GM23338 (cell line): Measurements from ENCODE around the gene GRIK2. TPM values are rescaled to one million over a fixed set of nuclear protein-coding genes. Genes with fewer than 3 reads are reported as not detected.

Experiments
- ATAC-seq: fragments of 200-7000 bp; cut with Tn5 transposase; 3 replicates; pipeline ENCODE4 v1.9.1; 2020
- DNase-seq: peaks from one replicate; pipeline ENCODE4 v3.0.0-alpha.2; 2015; ENCODE audit warnings: low spot score
- H2AFZ ChIP-seq: fragments of 200-600 bp; sonication (generic); 2 replicates; pipeline ENCODE4 v1.8.0; 2016; ENCODE audit warnings: antibody characterized with exemption, mild to moderate bottlenecking, moderate library complexity
- H3F3A ChIP-seq: fragments of 200-600 bp; sonication (generic); replicated peaks from 2 replicates; pipeline ENCODE4 v1.8.0; 2017; ENCODE audit warnings: antibody characterized with exemption, mixed run types, low read depth
- H3K27ac ChIP-seq: fragments of 200-600 bp; sonication (generic); 2 replicates; pipeline ENCODE4 v1.6.1; 2016; ENCODE audit warnings: low read depth
- H3K27me3 ChIP-seq: fragments of 200-600 bp; sonication (generic); 2 replicates; pipeline ENCODE4 v1.8.0; 2016; ENCODE audit warnings: mild to moderate bottlenecking, mixed run types, moderate library complexity; ENCODE audit not compliant: insufficient read depth
- H3K36me3 ChIP-seq: fragments of 200-600 bp; sonication (generic); 2 replicates; pipeline ENCODE4 v1.8.0; 2016; ENCODE audit warnings: mild to moderate bottlenecking; ENCODE audit not compliant: insufficient read depth
- H3K4me1 ChIP-seq: fragments of 200-600 bp; sonication (generic); 2 replicates; pipeline ENCODE4 v1.8.0; 2016; ENCODE audit warnings: mild to moderate bottlenecking, moderate library complexity; ENCODE audit not compliant: insufficient read depth
- H3K4me2 ChIP-seq: fragments of 200-600 bp; sonication (generic); 2 replicates; pipeline ENCODE4 v1.7.1; 2017; ENCODE audit warnings: mixed run types
- H3K4me3 ChIP-seq: fragments of 200-600 bp; sonication (generic); 2 replicates; pipeline ENCODE4 v1.6.1; 2016; ENCODE audit warnings: mixed run types
- H3K79me2 ChIP-seq: fragments of 200-600 bp; sonication (generic); replicated peaks from 2 replicates; pipeline ENCODE4 v1.8.0; 2017; ENCODE audit warnings: mild to moderate bottlenecking; ENCODE audit not compliant: insufficient read depth
- H3K9me2 ChIP-seq: fragments of 200-600 bp; sonication (generic); 2 replicates; pipeline ENCODE4 v1.8.0; 2017; ENCODE audit not compliant: insufficient read depth
- H4K20me1 ChIP-seq: fragments of 200-600 bp; sonication (generic); replicated peaks from 2 replicates; pipeline ENCODE4 v1.8.0; 2017; ENCODE audit warnings: mild to moderate bottlenecking; ENCODE audit not compliant: insufficient read depth
- H3K27ac Mint-ChIP-seq: 2 replicates; pipeline ENCODE4 v1.8.0; 2020; ENCODE audit warnings: inconsistent platforms, mild to moderate bottlenecking, moderate library complexity, mixed read lengths
- H3K27me3 Mint-ChIP-seq: 3 replicates; pipeline ENCODE4 v1.8.0; 2022; ENCODE audit warnings: low read depth, mild to moderate bottlenecking, moderate library complexity, mixed read lengths, inconsistent platforms; ENCODE audit not compliant: insufficient read depth, poor library complexity
- H3K36me3 Mint-ChIP-seq: 3 replicates; pipeline ENCODE4 v1.8.0; 2021; ENCODE audit warnings: low read depth, mild to moderate bottlenecking, inconsistent platforms, moderate library complexity, mixed read lengths
- H3K4me1 Mint-ChIP-seq: 3 replicates; pipeline ENCODE4 v1.8.0; 2020; ENCODE audit warnings: mild to moderate bottlenecking, inconsistent platforms, mixed read lengths
- H3K4me3 Mint-ChIP-seq: 3 replicates; pipeline ENCODE4 v1.8.0; 2021; ENCODE audit warnings: moderate library complexity, mild to moderate bottlenecking, inconsistent platforms, mixed read lengths
- H3K9me3 Mint-ChIP-seq: 3 replicates; pipeline ENCODE4 v1.8.0; 2020; ENCODE audit warnings: moderate library complexity, mild to moderate bottlenecking, inconsistent platforms, mixed read lengths
- CREB1 ChIP-seq: fragments of 250-450 bp; sonication (Bioruptor Pico); IDR thresholded peaks from 2 replicates; pipeline ENCODE4 v1.5.0; 2020; ENCODE audit warnings: low read depth, mild to moderate bottlenecking, moderate library complexity
- EZH2 ChIP-seq: fragments of 200-600 bp; sonication (generic); IDR thresholded peaks from one replicate; pipeline ENCODE4 v1.8.0; 2017; ENCODE audit warnings: antibody characterized with exemption, mild to moderate bottlenecking, low read depth; ENCODE audit not compliant: unreplicated experiment
- EZH2phosphoT487 ChIP-seq: fragments of 200-600 bp; sonication (generic); IDR thresholded peaks from one replicate; pipeline ENCODE4 v1.8.1; 2018; ENCODE audit warnings: antibody characterized with exemption; ENCODE audit not compliant: unreplicated experiment
- JUNB ChIP-seq: IDR thresholded peaks from one replicate; pipeline ENCODE4 v1.6.1; 2016; ENCODE audit warnings: antibody characterized with exemption; ENCODE audit not compliant: unreplicated experiment
- NANOG ChIP-seq: IDR thresholded peaks from 2 replicates; pipeline ENCODE4 v1.6.1; 2016; ENCODE audit warnings: antibody characterized with exemption, borderline replicate concordance
- ZNF114 ChIP-seq: fragments of 250-450 bp; sonication (Bioruptor Pico); IDR thresholded peaks from 2 replicates; pipeline ENCODE4 v1.5.0; 2020; ENCODE audit warnings: mild to moderate bottlenecking, moderate library complexity
- polyA plus RNA-seq: library from polyadenylated mRNA; unstranded; fragments of >200 nt; fragmentation: Nextera tagmentation; extraction: Ambion mirVana; gene quantifications from 2 replicates; pipeline ENCODE4 v1.2.1, GENCODE V29; 2016
- total RNA-seq: library from RNA; depleted of rRNA; stranded (reverse); fragments of >200 nt; shearing (Covaris generic); gene quantifications from 2 replicates; pipeline ENCODE4 v1.2.3, GENCODE V29; 2014
- TF ChIP-seq, protein P1 (sequence below), 2 experiments: fragments of 200-600 bp in 1 of 2; sonication (generic) in 1 of 2; conservative IDR thresholded peaks; 2 replicates each; pipeline versions ENCODE4 v1.5.1 to v1.6.1; 2016 to 2017; ENCODE audit warnings: antibody characterized with exemption in 2 of 2, low read depth in 2 of 2, mild to moderate bottlenecking in 2 of 2, moderate library complexity in 1 of 2
- TF ChIP-seq, protein P2 (sequence below): IDR thresholded peaks from 2 replicates; pipeline ENCODE4 v1.6.1; 2016; ENCODE audit warnings: antibody characterized with exemption
- TF ChIP-seq, protein P3 (sequence below): fragments of 250-450 bp; sonication (Bioruptor Pico); IDR thresholded peaks from 2 replicates; pipeline ENCODE4 v1.5.0; 2020; ENCODE audit warnings: mild to moderate bottlenecking, moderate library complexity

The GRIK2 gene
- total and polyA plus RNA-seq, 2 experiments from 2014 or later = 0.73 to 3.0 TPM

DNA sequence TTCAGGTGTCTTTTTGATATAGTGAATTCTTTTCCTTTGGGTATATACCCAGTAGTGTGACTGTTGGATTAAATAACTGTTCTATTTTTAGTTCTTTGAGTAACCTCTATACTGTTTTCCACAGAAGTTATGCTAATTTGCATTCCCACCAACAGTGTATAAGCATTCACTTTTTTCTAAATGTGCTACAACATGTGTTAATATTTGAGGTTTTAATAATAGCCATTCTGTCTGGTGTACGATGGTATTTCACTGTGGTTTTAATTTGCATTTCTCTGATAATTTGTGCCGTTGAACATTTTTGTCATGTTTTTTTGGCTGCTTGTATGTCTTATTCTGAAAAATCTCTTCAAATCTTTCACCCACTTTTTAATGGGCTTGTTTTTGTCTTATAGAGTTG lies 563.5 kb downstream of the GRIK2 start:
- H3K9me2 ChIP-seq = 0 out of 2 replicates have a peak, but pooled peaks cover 5% of the 10 kb centered on the region
- no peak overlapping the region for H2AFZ ChIP-seq
- no peaks in the 10 kb centered on the region for H3K27me3 ChIP-seq
- no peak overlapping the region for H3K4me3 ChIP-seq
- Mint-ChIP-seq H3K9me3 (0 out of 3 replicates have a peak, but pooled peaks cover under 1% of the 10 kb centered on the region), H3K27me3 (no peaks in the 10 kb centered on the region), H3K36me3 (no peaks in the 10 kb centered on the region), H3K4me1 (no peaks in the 10 kb centered on the region), H3K4me3 (no peak overlapping the region), H3K27ac (no peak overlapping the region)
- no peak for DNase-seq
- no peak overlapping the region for H3K27ac ChIP-seq
- H4K20me1 ChIP-seq = no peaks in the 10 kb centered on the region
- ATAC-seq = no peak
- H3K4me1 ChIP-seq = no peaks in the 10 kb centered on the region
- TF ChIP-seq JUNB = no peak
- no peaks in the 10 kb centered on the region for H3K79me2 ChIP-seq
- H3K36me3 ChIP-seq = no peaks in the 10 kb centered on the region
- H3F3A ChIP-seq = no peaks in the 10 kb centered on the region
- no peak overlapping the region for H3K4me2 ChIP-seq

DNA sequence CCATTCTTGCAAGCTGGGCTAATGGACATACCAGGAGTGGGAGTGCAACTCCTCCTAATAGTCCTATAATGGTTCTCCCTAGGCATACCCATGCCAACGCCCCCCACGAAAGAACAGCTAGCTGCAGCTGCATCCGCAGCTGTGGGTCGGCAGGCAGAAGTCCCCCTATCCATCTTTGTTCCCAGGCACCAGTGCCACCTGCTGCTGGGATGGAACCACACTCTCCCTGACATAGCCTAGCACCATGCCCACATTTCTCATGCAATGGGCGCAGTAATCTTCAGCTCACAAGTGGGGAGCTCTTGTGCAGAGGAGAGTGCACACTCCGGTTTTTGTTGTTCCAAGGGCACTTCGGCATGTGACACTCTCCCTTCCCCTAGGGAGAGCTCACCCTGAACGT lies 567.8 kb downstream of the GRIK2 start:
- Histone ChIP-seq H3K36me3 (no peaks in the 10 kb centered on the region), H3K4me1 (no peaks in the 10 kb centered on the region), H2AFZ (no peak overlapping the region), H3K4me2 (no peak overlapping the region), H3F3A (no peaks in the 10 kb centered on the region), H3K27me3 (no peaks in the 10 kb centered on the region), H3K9me2 (0 out of 2 replicates have a peak, but pooled peaks cover 7% of the 10 kb centered on the region), H3K27ac (no peak overlapping the region), H3K4me3 (no peak overlapping the region), H3K79me2 (no peaks in the 10 kb centered on the region), H4K20me1 (no peaks in the 10 kb centered on the region)
- Mint-ChIP-seq H3K27ac (no peak overlapping the region), H3K27me3 (no peaks in the 10 kb centered on the region), H3K9me3 (peaks cover 2% of the 10 kb centered on the region; the same call in 1 of the 3 replicates), H3K36me3 (no peaks in the 10 kb centered on the region), H3K4me3 (no peak overlapping the region), H3K4me1 (no peaks in the 10 kb centered on the region; the same call in 2 of the 3 replicates)
- ATAC-seq = no peak; the same call in 2 of the 3 replicates
- TF ChIP-seq EZH2 (no peak), EZH2phosphoT487 (no peak)
- TF ChIP-seq, protein P1, sequence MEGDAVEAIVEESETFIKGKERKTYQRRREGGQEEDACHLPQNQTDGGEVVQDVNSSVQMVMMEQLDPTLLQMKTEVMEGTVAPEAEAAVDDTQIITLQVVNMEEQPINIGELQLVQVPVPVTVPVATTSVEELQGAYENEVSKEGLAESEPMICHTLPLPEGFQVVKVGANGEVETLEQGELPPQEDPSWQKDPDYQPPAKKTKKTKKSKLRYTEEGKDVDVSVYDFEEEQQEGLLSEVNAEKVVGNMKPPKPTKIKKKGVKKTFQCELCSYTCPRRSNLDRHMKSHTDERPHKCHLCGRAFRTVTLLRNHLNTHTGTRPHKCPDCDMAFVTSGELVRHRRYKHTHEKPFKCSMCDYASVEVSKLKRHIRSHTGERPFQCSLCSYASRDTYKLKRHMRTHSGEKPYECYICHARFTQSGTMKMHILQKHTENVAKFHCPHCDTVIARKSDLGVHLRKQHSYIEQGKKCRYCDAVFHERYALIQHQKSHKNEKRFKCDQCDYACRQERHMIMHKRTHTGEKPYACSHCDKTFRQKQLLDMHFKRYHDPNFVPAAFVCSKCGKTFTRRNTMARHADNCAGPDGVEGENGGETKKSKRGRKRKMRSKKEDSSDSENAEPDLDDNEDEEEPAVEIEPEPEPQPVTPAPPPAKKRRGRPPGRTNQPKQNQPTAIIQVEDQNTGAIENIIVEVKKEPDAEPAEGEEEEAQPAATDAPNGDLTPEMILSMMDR (conservative IDR thresholded peaks at IDR 0.05; ENCODE audit: low read depth in 2 of 2) = peak; percentile 14 to 60; a peak in 3 of 4 replicates
- peak; percentile 16 for DNase-seq

DNA sequence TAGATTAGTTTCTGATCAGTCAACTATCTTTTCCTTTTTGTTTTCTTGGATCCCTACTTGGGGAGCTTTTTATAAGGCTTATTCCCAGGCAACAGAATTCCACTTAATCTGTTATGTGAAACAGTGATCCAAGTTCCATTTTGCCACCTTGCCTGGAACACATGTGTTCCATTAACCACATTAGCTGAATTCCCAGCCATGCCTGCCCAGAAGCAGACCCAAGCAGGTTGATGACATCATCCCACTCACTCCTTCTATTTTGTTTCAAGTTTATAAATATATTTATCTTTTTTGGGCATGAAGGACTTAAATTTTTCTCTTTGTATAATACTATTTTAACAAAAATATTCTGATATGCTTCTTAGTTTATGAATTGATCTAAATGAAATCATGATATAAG lies 587.4 kb downstream of the GRIK2 start:
- no peak overlapping the region for H2AFZ ChIP-seq
- no peaks in the 10 kb centered on the region for H3K4me1 ChIP-seq
- no peaks in the 10 kb centered on the region for H3K36me3 ChIP-seq
- ATAC-seq (no peak), DNase-seq (no peak)
- no peaks in the 10 kb centered on the region for H4K20me1 ChIP-seq
- no peaks in the 10 kb centered on the region for H3F3A ChIP-seq
- H3K36me3 Mint-ChIP-seq = no peaks in the 10 kb centered on the region
- no peak overlapping the region for H3K4me2 ChIP-seq
- H3K79me2 ChIP-seq = no peaks in the 10 kb centered on the region
- no peaks in the 10 kb centered on the region for H3K9me3 Mint-ChIP-seq
- no peak overlapping the region for H3K27ac ChIP-seq
- no peak overlapping the region for H3K4me3 ChIP-seq
- H3K4me3 Mint-ChIP-seq = no peak overlapping the region
- no peaks in the 10 kb centered on the region for H3K9me2 ChIP-seq
- no peak overlapping the region for H3K27ac Mint-ChIP-seq
- no peaks in the 10 kb centered on the region for H3K27me3 Mint-ChIP-seq
- no peaks in the 10 kb centered on the region for H3K27me3 ChIP-seq
- no peaks in the 10 kb centered on the region for H3K4me1 Mint-ChIP-seq
- no peak for TF ChIP-seq NANOG
- TF ChIP-seq, protein P2, sequence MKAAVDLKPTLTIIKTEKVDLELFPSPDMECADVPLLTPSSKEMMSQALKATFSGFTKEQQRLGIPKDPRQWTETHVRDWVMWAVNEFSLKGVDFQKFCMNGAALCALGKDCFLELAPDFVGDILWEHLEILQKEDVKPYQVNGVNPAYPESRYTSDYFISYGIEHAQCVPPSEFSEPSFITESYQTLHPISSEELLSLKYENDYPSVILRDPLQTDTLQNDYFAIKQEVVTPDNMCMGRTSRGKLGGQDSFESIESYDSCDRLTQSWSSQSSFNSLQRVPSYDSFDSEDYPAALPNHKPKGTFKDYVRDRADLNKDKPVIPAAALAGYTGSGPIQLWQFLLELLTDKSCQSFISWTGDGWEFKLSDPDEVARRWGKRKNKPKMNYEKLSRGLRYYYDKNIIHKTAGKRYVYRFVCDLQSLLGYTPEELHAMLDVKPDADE = no peak
- TF ChIP-seq, protein P3, sequence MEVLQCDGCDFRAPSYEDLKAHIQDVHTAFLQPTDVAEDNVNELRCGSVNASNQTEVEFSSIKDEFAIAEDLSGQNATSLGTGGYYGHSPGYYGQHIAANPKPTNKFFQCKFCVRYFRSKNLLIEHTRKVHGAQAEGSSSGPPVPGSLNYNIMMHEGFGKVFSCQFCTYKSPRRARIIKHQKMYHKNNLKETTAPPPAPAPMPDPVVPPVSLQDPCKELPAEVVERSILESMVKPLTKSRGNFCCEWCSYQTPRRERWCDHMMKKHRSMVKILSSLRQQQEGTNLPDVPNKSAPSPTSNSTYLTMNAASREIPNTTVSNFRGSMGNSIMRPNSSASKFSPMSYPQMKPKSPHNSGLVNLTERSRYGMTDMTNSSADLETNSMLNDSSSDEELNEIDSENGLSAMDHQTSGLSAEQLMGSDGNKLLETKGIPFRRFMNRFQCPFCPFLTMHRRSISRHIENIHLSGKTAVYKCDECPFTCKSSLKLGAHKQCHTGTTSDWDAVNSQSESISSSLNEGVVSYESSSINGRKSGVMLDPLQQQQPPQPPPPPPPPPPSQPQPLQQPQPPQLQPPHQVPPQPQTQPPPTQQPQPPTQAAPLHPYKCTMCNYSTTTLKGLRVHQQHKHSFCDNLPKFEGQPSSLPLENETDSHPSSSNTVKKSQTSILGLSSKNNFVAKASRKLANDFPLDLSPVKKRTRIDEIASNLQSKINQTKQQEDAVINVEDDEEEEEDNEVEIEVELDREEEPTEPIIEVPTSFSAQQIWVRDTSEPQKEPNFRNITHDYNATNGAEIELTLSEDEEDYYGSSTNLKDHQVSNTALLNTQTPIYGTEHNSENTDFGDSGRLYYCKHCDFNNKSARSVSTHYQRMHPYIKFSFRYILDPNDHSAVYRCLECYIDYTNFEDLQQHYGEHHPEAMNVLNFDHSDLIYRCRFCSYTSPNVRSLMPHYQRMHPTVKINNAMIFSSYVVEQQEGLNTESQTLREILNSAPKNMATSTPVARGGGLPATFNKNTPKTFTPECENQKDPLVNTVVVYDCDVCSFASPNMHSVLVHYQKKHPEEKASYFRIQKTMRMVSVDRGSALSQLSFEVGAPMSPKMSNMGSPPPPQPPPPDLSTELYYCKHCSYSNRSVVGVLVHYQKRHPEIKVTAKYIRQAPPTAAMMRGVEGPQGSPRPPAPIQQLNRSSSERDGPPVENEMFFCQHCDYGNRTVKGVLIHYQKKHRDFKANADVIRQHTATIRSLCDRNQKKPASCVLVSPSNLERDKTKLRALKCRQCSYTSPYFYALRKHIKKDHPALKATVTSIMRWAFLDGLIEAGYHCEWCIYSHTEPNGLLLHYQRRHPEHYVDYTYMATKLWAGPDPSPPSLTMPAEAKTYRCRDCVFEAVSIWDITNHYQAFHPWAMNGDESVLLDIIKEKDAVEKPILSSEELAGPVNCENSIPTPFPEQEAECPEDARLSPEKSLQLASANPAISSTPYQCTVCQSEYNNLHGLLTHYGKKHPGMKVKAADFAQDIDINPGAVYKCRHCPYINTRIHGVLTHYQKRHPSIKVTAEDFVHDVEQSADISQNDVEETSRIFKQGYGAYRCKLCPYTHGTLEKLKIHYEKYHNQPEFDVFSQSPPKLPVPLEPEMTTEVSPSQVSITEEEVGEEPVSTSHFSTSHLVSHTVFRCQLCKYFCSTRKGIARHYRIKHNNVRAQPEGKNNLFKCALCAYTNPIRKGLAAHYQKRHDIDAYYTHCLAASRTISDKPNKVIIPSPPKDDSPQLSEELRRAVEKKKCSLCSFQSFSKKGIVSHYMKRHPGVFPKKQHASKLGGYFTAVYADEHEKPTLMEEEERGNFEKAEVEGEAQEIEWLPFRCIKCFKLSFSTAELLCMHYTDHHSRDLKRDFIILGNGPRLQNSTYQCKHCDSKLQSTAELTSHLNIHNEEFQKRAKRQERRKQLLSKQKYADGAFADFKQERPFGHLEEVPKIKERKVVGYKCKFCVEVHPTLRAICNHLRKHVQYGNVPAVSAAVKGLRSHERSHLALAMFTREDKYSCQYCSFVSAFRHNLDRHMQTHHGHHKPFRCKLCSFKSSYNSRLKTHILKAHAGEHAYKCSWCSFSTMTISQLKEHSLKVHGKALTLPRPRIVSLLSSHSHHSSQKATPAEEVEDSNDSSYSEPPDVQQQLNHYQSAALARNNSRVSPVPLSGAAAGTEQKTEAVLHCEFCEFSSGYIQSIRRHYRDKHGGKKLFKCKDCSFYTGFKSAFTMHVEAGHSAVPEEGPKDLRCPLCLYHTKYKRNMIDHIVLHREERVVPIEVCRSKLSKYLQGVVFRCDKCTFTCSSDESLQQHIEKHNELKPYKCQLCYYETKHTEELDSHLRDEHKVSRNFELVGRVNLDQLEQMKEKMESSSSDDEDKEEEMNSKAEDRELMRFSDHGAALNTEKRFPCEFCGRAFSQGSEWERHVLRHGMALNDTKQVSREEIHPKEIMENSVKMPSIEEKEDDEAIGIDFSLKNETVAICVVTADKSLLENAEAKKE (CRISPR knock-in tag) = no peak
- TF ChIP-seq CREB1 = no peak
- TF ChIP-seq ZNF114 (CRISPR knock-in tag) = no peak
